NB4 (cell line): ENCODE measurements around the gene ALCAM.

Source experiments
- TF ChIP-seq, protein P1 (sequence below): IDR thresholded peaks from one replicate; pipeline ENCODE4 v1.5.1; 2012; ENCODE audit warnings: low read depth, low read length
- TF ChIP-seq, protein P2 (sequence below): IDR thresholded peaks from 2 replicates; pipeline ENCODE4 v1.6.1; 2011; ENCODE audit warnings: low read depth, low read length

DNA sequence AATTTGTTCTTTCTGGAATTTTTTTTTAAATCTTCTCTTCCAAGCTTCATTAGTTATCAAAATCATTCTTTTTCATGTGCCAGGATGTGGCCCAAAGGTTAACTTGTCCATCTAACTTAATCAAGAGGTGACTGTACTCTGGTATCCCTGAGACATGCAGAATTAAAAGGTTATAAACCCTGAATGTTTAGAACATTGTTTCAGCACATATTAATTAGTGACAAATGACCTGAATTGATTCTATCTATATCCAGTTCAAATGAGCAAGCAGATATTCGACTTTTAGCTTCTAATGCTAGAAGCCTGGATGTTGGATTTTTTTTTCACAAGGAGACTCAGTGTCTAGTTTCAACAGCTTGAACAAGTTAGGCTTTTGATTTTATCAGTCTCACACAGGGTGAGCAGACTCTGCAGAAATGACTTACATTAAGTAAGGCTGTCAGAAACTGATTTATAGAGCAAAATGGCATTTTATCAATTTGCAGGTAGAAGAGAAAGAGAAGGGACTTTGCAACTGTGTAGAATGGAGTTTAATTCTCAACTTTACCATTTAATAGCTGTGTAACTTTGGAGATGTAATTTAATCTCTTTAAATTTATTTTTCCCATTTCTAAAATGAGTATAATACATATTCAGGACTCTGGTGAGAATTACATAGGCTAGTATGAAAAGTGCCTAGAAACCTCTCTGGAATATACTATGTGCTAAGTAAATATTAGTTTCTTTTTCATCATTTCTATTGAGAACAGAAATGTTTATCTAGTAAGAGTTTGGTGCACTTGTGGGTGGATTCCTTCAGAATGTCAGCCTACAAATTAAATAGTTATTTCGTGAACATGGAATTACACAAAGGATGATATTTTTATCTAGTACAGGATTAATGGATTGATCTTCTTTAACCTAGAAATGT is 100.0 kb downstream of the ALCAM start:
- TF ChIP-seq, protein P1, sequence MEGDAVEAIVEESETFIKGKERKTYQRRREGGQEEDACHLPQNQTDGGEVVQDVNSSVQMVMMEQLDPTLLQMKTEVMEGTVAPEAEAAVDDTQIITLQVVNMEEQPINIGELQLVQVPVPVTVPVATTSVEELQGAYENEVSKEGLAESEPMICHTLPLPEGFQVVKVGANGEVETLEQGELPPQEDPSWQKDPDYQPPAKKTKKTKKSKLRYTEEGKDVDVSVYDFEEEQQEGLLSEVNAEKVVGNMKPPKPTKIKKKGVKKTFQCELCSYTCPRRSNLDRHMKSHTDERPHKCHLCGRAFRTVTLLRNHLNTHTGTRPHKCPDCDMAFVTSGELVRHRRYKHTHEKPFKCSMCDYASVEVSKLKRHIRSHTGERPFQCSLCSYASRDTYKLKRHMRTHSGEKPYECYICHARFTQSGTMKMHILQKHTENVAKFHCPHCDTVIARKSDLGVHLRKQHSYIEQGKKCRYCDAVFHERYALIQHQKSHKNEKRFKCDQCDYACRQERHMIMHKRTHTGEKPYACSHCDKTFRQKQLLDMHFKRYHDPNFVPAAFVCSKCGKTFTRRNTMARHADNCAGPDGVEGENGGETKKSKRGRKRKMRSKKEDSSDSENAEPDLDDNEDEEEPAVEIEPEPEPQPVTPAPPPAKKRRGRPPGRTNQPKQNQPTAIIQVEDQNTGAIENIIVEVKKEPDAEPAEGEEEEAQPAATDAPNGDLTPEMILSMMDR = no peak
- TF ChIP-seq, protein P2, sequence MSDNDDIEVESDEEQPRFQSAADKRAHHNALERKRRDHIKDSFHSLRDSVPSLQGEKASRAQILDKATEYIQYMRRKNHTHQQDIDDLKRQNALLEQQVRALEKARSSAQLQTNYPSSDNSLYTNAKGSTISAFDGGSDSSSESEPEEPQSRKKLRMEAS = no peak
